CD4-positive, alpha-beta T cell (primary cell): ENCODE results near the gene CACNA1E. TPM values are rescaled to one million over a fixed set of nuclear protein-coding genes. Genes with fewer than 3 reads are reported as not detected.

Experiments used
- ATAC-seq: fragments of 200-7000 bp; cut with Tn5 transposase; one replicate; pipeline ENCODE4 v1.10.0; 2022; ENCODE audit warnings: mild to moderate bottlenecking; ENCODE audit not compliant: poor library complexity
- CTCF ChIA-PET: fragments of 350-600 bp; sonication (Branson Sonifier 250); formaldehyde crosslinking; loops from one replicate; lab custom pipeline; 2021; ENCODE audit warnings: antibody characterized with exemption, inconsistent platforms; lab: Charles Lee
- POLR2A ChIA-PET: fragments of 350-600 bp; sonication (Branson Sonifier 250); formaldehyde crosslinking; loops from one replicate; lab custom pipeline; 2021; ENCODE audit warnings: antibody characterized with exemption, inconsistent platforms; lab: Charles Lee
- DNase-seq, 14 experiments: peaks; one replicate each; pipeline ENCODE4 v3.0.0-alpha.2; 2013 to 2020; ENCODE audit warnings: mixed read lengths in 2 of 14
- H3K27ac ChIP-seq, 2 donors: one replicate each; pipeline versions ENCODE4 v1.5.1 to v1.7.0; 2013; ENCODE audit warnings: low read length in 2 of 2, low read depth in 1 of 2, mild to moderate bottlenecking in 1 of 2
- H3K27me3 ChIP-seq, 2 experiments: 1 replicate in 1 of 2; 2 replicates in 1 of 2; pipeline versions ENCODE4 v1.6.1 to v1.7.0; 2013; ENCODE audit warnings: low read length in 2 of 2, control low read depth in 1 of 2, mild to moderate bottlenecking in 1 of 2, moderate library complexity in 1 of 2; ENCODE audit not compliant: insufficient read depth in 2 of 2, control insufficient read depth in 1 of 2
- H3K36me3 ChIP-seq: one replicate; pipeline ENCODE4 v1.6.1; 2013; ENCODE audit warnings: low read length, control low read depth; ENCODE audit not compliant: insufficient read depth
- H3K4me1 ChIP-seq: one replicate; pipeline ENCODE4 v1.6.1; 2013; ENCODE audit warnings: low read length, control low read depth; ENCODE audit not compliant: insufficient read depth
- H3K4me3 ChIP-seq: one replicate; pipeline ENCODE4 v1.5.1; 2013; ENCODE audit warnings: mild to moderate bottlenecking, low read length, moderate library complexity
- H3K9me3 ChIP-seq, 2 experiments: 1 replicate in 1 of 2; 2 replicates in 1 of 2; pipeline versions ENCODE4 v1.6.1 to v1.7.0; 2013; ENCODE audit warnings: low read length in 2 of 2, mild to moderate bottlenecking in 2 of 2, control low read depth in 1 of 2, moderate library complexity in 1 of 2; ENCODE audit not compliant: control insufficient read depth in 1 of 2, insufficient read depth in 1 of 2
- H3K27ac Mint-ChIP-seq: one replicate; pipeline ENCODE4 v1.8.0; 2020; ENCODE audit warnings: mixed read lengths
- H3K27me3 Mint-ChIP-seq: one replicate; pipeline ENCODE4 v1.8.0; 2021; ENCODE audit warnings: mixed read lengths
- H3K36me3 Mint-ChIP-seq: one replicate; pipeline ENCODE4 v1.8.0; 2021; ENCODE audit warnings: low read depth, mixed read lengths
- H3K4me1 Mint-ChIP-seq: one replicate; pipeline ENCODE4 v1.8.0; 2021; ENCODE audit warnings: low read depth, mixed read lengths
- H3K4me3 Mint-ChIP-seq: one replicate; pipeline ENCODE4 v1.8.0; 2020; ENCODE audit warnings: mild to moderate bottlenecking, mixed read lengths
- H3K9me3 Mint-ChIP-seq: one replicate; pipeline ENCODE4 v1.8.0; 2020; ENCODE audit warnings: mixed read lengths
- CTCF ChIP-seq: fragments of 200-600 bp; IDR thresholded peaks from one replicate; pipeline ENCODE4 v1.8.0; 2022; ENCODE audit warnings: antibody characterized with exemption, mild to moderate bottlenecking
- intact Hi-C, 2 experiments: fragments of 100-400 bp; cut with DNase I in 1 of 2; cut with micrococcal nuclease in 1 of 2; formaldehyde crosslinking; loops; one replicate each; pipeline versions ENCODE4 v1.15.1 to v1.9.0; 2023 to 2025; cut with DNase I, micrococcal nuclease
- total RNA-seq, 174 experiments: library from RNA in 2 of 174; stranded (reverse) in 2 of 174; gene quantifications; one replicate each; pipeline ENCODE4 v1.2.3 and lab custom pipeline; 2021 to 2026

Gene CACNA1E
- total RNA-seq, 2 experiments from 2014 or later: not detected

GRCh38 chr1:181742426-181742825 is 259.1 kb downstream of the CACNA1E start:
- Histone ChIP-seq H3K36me3 (no peaks in the 10 kb centered on the region), H3K27ac (no peak overlapping the region), H3K9me3 (peaks cover 0 to 8% of the 10 kb centered on the region in 2 experiments), H3K4me1 (no peaks in the 10 kb centered on the region), H3K27me3 (no peaks in the 10 kb centered on the region), H3K4me3 (no peak overlapping the region)
- ChIA-PET POLR2A (no interaction called here), CTCF (no interaction called here)
- intact Hi-C loops: no loop called here
- Mint-ChIP-seq H3K27me3 (no peaks in the 10 kb centered on the region), H3K27ac (no peak overlapping the region), H3K4me1 (no peaks in the 10 kb centered on the region), H3K9me3 (no peaks in the 10 kb centered on the region), H3K4me3 (no peak overlapping the region), H3K36me3 (no peaks in the 10 kb centered on the region)
- TF ChIP-seq CTCF: no peak
- no peak for ATAC-seq
- DNase-seq: no peak

GRCh38 chr1:181743878-181744312 is 260.6 kb downstream of the CACNA1E start:
- DNase-seq: no peak
- no peaks in the 10 kb centered on the region for H3K27me3 Mint-ChIP-seq
- Histone ChIP-seq H3K4me3 (no peak overlapping the region), H3K9me3 (no peaks in the 10 kb centered on the region), H3K27ac (no peak overlapping the region), H3K4me1 (no peaks in the 10 kb centered on the region), H3K27me3 (no peaks in the 10 kb centered on the region), H3K36me3 (no peaks in the 10 kb centered on the region)
- ChIA-PET CTCF (no interaction called here), POLR2A (no interaction called here)
- no peak overlapping the region for H3K27ac Mint-ChIP-seq
- H3K4me1 Mint-ChIP-seq: no peaks in the 10 kb centered on the region
- ATAC-seq: no peak
- no peaks in the 10 kb centered on the region for H3K9me3 Mint-ChIP-seq
- intact Hi-C loops: no loop called here
- H3K4me3 Mint-ChIP-seq: no peak overlapping the region
- no peaks in the 10 kb centered on the region for H3K36me3 Mint-ChIP-seq
- TF ChIP-seq CTCF: no peak

- Mint-ChIP-seq H3K4me1 (no peaks in the 10 kb centered on the region), H3K9me3 (no peaks in the 10 kb centered on the region), H3K27me3 (no peaks in the 10 kb centered on the region), H3K27ac (no peak overlapping the region), H3K4me3 (no peak overlapping the region), H3K36me3 (no peaks in the 10 kb centered on the region)
- intact Hi-C loops: no loop called here
- POLR2A ChIA-PET: no interaction called here
- no peak for TF ChIP-seq CTCF
- Histone ChIP-seq H3K27ac (no peak overlapping the region), H3K4me3 (no peak overlapping the region), H3K9me3 (no peaks in the 10 kb centered on the region), H3K36me3 (no peaks in the 10 kb centered on the region), H3K27me3 (no peaks in the 10 kb centered on the region), H3K4me1 (no peaks in the 10 kb centered on the region)
- DNase-seq: no peak
- CTCF ChIA-PET: no interaction called here
- ATAC-seq: no peak
Measured at GRCh38 chr1:181746224-181746623, 262.9 kb downstream of the CACNA1E start.
